Nephron (organoid): ENCODE measurements around the gene CCT8.

Experiments
- H3K27ac Mint-ChIP-seq, 3 experiments: 2 replicates each; pipeline ENCODE4 v1.8.0; 2020; ENCODE audit warnings: mixed read lengths in 3 of 3, mild to moderate bottlenecking in 2 of 3, moderate library complexity in 1 of 3
- H3K27me3 Mint-ChIP-seq: 2 replicates; pipeline ENCODE4 v1.8.0; 2021; ENCODE audit warnings: low read depth, mild to moderate bottlenecking, moderate library complexity, mixed read lengths
- H3K36me3 Mint-ChIP-seq: 2 replicates; pipeline ENCODE4 v1.8.0; 2020; ENCODE audit warnings: low read depth, mixed read lengths
- H3K4me1 Mint-ChIP-seq: 2 replicates; pipeline ENCODE4 v1.8.0; 2020; ENCODE audit warnings: mixed read lengths
- H3K4me3 Mint-ChIP-seq, 3 experiments: 2 replicates each; pipeline ENCODE4 v1.8.0; 2020; ENCODE audit warnings: mild to moderate bottlenecking in 3 of 3, mixed read lengths in 3 of 3, moderate library complexity in 2 of 3
- H3K9me3 Mint-ChIP-seq: 2 replicates; pipeline ENCODE4 v1.8.0; 2020; ENCODE audit warnings: mixed read lengths
- TF ChIP-seq, protein P1 (sequence below), 3 experiments: fragments of 200-600 bp; sonication (generic); IDR thresholded peaks; one replicate each; pipeline ENCODE4 v1.5.0; 2021; ENCODE audit warnings: antibody characterized with exemption in 3 of 3; ENCODE audit not compliant: unreplicated experiment in 3 of 3

CCT8 gene

DNA sequence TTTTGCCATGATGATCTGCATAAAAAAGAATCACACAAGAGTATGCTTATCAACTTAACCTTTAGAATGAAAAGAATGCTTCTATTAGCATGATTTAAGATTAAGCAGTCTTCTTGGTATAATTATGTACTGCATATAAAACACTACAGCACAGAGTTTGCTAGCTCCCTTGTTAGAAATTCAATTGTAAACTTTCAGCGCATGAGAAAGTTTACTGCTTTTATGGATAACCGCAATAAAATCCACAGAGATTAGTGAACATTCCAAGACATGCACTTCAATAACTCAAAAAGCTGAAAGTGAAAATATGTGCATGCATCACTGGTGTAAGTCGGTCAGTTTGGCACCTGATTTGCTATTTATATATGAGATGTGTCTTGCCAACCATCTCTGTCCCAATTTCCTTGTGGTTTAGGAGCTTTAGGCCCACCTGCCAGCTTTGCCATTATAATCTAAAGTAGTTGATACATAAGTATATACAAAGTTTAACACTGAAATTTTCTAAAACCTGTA is 16.9 kb downstream of the CCT8 start:
- TF ChIP-seq, protein P1, sequence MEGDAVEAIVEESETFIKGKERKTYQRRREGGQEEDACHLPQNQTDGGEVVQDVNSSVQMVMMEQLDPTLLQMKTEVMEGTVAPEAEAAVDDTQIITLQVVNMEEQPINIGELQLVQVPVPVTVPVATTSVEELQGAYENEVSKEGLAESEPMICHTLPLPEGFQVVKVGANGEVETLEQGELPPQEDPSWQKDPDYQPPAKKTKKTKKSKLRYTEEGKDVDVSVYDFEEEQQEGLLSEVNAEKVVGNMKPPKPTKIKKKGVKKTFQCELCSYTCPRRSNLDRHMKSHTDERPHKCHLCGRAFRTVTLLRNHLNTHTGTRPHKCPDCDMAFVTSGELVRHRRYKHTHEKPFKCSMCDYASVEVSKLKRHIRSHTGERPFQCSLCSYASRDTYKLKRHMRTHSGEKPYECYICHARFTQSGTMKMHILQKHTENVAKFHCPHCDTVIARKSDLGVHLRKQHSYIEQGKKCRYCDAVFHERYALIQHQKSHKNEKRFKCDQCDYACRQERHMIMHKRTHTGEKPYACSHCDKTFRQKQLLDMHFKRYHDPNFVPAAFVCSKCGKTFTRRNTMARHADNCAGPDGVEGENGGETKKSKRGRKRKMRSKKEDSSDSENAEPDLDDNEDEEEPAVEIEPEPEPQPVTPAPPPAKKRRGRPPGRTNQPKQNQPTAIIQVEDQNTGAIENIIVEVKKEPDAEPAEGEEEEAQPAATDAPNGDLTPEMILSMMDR (IDR thresholded peaks at IDR 0.05; ENCODE audit: unreplicated experiment in 3 of 3) = no peak
- Mint-ChIP-seq H3K36me3 (peaks cover 48% of the 10 kb centered on the region), H3K4me3 (no peak overlapping the region), H3K27me3 (no peaks in the 10 kb centered on the region), H3K4me1 (no peaks in the 10 kb centered on the region), H3K27ac (no peak overlapping the region), H3K9me3 (no peaks in the 10 kb centered on the region)

DNA sequence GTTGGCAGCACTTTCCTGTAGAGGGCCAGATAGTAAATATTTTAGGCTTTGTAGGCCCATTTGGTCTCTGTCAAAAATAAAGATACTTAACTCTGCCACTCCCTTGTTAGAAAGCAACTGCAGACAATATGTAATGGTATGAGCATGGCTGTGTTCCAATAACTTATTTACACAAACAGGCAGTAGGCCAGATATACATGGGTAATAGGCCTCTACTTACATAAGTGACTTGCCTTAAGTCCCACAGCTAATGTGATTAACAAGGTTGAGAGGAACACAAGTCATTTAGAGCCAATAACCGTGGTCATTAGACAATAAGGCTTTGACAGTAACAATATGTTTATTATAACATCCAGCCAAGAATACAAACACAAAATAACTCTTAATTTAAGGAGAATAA is 17.4 kb downstream of the CCT8 start:
- Mint-ChIP-seq H3K4me3 (no peak overlapping the region), H3K4me1 (no peaks in the 10 kb centered on the region), H3K27me3 (no peaks in the 10 kb centered on the region), H3K36me3 (peaks cover 42% of the 10 kb centered on the region), H3K27ac (no peak overlapping the region), H3K9me3 (no peaks in the 10 kb centered on the region)
- TF ChIP-seq, protein P1 (IDR thresholded peaks at IDR 0.05; ENCODE audit: unreplicated experiment in 3 of 3) = no peak

DNA sequence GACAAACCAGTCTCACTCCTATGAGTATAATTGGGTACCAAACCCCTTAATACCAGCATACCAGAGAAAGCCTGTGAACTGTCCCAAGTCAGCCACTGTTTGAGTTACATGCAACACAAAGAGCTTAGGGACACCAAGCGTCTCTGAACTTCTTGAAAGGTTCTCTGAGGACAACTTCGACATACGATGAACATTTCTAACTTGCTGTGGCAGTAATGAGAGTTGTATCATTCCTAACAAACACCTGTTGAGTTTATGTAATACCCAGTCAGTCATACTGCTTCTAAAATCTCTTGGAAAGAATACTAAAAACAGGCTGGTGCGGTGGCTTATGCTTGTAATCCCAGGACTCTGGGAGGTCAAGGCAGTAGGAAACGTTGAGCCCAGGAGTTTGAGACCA is 18.4 kb downstream of the CCT8 start:
- no peak overlapping the region for H3K4me3 Mint-ChIP-seq
- no peaks in the 10 kb centered on the region for H3K9me3 Mint-ChIP-seq
- TF ChIP-seq, protein P1 (IDR thresholded peaks at IDR 0.05; ENCODE audit: unreplicated experiment in 3 of 3) = no peak
- no peaks in the 10 kb centered on the region for H3K4me1 Mint-ChIP-seq
- no peak overlapping the region for H3K27ac Mint-ChIP-seq
- H3K36me3 Mint-ChIP-seq = peaks cover 35% of the 10 kb centered on the region
- H3K27me3 Mint-ChIP-seq = no peaks in the 10 kb centered on the region

DNA sequence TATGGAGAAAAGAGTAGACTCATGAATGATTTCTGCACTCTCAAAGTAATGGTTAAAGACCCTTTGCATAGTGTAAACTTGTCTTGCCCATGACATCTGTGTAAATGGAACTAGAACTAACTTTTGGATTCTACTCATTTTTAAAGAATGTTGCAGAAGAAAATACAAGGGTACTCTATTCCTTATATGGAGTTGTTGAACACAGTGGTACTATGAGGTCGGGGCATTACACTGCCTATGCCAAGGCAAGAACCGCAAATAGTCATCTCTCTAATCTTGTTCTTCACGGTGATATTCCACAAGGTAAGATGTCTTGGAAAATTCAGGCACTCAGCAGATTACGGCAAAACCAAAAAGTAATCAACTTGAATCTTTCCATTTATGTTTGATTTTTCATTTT is 19.8 kb downstream of the CCT8 start:
- H3K36me3 Mint-ChIP-seq = peaks cover 34% of the 10 kb centered on the region
- no peak overlapping the region for H3K27ac Mint-ChIP-seq
- H3K4me1 Mint-ChIP-seq = no peaks in the 10 kb centered on the region
- no peak overlapping the region for H3K4me3 Mint-ChIP-seq
- TF ChIP-seq, protein P1 (IDR thresholded peaks at IDR 0.05; ENCODE audit: unreplicated experiment in 3 of 3) = no peak
- H3K27me3 Mint-ChIP-seq = no peaks in the 10 kb centered on the region
- H3K9me3 Mint-ChIP-seq = no peaks in the 10 kb centered on the region

DNA sequence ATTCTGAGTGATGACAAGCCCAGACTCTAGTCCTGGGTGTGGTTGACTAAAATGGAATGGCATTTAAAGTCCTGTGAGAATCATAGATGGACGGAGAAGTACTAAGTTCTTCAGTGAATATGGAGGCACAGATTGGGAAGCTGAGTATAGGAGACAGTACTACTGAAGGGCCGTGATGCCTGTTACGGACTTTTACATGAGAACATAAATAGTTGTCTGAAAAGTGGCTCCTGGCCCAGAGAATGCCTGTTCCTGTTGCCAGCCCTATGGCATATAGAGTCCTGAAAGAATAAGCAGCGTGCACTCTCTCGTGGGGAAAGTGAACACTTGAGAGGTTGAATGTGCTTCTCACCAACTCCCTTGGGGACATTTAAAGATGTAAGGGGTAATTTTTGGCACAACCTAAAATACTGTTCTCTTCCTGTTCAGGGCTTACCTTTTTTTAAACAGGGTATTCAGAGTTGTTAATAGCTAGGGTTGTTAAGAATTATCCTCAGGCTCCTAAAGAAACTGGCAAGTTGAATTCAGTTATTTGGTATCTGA is 20.4 kb downstream of the CCT8 start:
- Mint-ChIP-seq H3K27me3 (no peaks in the 10 kb centered on the region), H3K4me1 (no peaks in the 10 kb centered on the region), H3K27ac (no peak overlapping the region), H3K9me3 (no peaks in the 10 kb centered on the region), H3K36me3 (peaks cover 36% of the 10 kb centered on the region), H3K4me3 (no peak overlapping the region)
- TF ChIP-seq, protein P1 (IDR thresholded peaks at IDR 0.05; ENCODE audit: unreplicated experiment in 3 of 3) = no peak

DNA sequence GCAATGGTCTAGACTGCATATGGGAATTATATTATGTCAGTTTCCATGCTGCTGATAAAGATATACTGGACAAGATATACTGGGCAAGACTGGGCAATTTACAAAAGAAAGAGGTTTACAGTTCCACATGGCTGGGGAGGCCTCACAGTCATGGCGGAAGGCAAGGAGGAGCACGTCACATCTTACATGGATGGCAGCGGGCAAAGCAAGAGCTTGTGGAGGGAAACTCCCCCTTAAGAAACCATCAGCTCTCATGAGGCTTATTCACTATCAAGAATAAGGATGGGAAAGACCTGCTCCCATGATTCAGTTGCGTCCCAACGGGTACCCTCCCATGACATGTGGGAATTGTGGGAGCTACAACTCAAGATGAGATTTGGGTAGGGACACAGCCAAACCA is 21.2 kb downstream of the CCT8 start:
- TF ChIP-seq, protein P1 (IDR thresholded peaks at IDR 0.05; ENCODE audit: unreplicated experiment in 3 of 3) = no peak
- Mint-ChIP-seq H3K4me3 (no peak overlapping the region), H3K27ac (no peak overlapping the region), H3K9me3 (no peaks in the 10 kb centered on the region), H3K27me3 (no peaks in the 10 kb centered on the region), H3K36me3 (peaks cover 40% of the 10 kb centered on the region), H3K4me1 (no peaks in the 10 kb centered on the region)
